ENCODE measurements around the gene DNMT3L.

DNMT3L gene

GRCh38 chr21:44261675-44262295 is at the start of gene DNMT3L:
TSS of gene DNMT3L (minus strand) at chr21:44261897. CDS start at chr21:44261259, 638 bp downstream.
- DNase-seq (ENCODE audit: low read depth): no peak
- H3K4me3 ChIP-seq (ENCODE audit: control insufficient read depth, low read depth, low read length): no peak within 1 kb of the TSS
- TF ChIP-seq, protein P1, sequence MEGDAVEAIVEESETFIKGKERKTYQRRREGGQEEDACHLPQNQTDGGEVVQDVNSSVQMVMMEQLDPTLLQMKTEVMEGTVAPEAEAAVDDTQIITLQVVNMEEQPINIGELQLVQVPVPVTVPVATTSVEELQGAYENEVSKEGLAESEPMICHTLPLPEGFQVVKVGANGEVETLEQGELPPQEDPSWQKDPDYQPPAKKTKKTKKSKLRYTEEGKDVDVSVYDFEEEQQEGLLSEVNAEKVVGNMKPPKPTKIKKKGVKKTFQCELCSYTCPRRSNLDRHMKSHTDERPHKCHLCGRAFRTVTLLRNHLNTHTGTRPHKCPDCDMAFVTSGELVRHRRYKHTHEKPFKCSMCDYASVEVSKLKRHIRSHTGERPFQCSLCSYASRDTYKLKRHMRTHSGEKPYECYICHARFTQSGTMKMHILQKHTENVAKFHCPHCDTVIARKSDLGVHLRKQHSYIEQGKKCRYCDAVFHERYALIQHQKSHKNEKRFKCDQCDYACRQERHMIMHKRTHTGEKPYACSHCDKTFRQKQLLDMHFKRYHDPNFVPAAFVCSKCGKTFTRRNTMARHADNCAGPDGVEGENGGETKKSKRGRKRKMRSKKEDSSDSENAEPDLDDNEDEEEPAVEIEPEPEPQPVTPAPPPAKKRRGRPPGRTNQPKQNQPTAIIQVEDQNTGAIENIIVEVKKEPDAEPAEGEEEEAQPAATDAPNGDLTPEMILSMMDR (IDR thresholded peaks at IDR 0.05; ENCODE audit: control insufficient read depth, insufficient read depth, low read depth, low read length, missing control alignments): no peak

GRCh38 chr21:44310628-44311507 is 49.2 kb upstream of the DNMT3L start:
- TF ChIP-seq, protein P1 (IDR thresholded peaks at IDR 0.05; ENCODE audit: control insufficient read depth, insufficient read depth, low read depth, low read length, missing control alignments): no peak
- DNase-seq (ENCODE audit: low read depth): no peak
- H3K4me3 ChIP-seq (ENCODE audit: control insufficient read depth, low read depth, low read length): no peak overlapping the region

DNA sequence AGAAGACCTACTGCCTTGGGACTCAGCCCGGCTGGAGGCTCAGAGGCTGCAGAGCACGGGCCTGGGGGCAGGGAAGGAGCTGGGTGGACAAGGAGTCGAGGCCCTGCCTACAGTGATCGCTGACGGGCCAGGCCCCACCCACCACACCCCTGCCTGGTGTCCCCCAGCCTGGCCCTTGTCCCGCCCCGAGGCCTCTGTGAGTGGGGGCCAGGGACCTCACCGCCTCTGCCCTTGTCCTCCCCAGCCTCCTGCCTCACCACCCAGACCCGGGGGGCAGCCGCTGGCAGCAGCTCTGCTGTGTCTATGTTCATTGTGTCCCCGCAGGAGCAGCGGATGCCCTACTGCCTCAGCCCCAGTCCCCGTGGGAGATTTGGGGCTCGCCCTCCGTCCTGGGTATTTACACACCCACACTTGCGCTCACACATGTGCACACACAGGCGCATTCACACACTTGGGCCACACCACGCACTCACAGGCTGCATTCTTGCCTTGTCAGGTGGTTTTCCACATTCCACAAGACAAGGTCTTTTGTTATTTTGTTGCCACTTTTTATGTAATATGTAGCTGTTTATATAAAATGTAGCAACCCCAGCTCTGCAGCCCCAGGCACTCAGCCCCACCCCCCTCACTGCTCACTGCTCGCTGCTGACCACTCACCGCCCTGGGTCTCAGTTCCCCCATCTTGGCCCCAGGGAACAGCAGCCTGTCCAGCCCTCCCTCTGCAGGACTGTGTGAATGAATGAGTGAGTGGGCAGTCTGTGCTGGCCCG is 45.4 kb upstream of the DNMT3L start:
- DNase-seq (ENCODE audit: low read depth): no peak
- TF ChIP-seq, protein P1 (IDR thresholded peaks at IDR 0.05; ENCODE audit: control insufficient read depth, insufficient read depth, low read depth, low read length, missing control alignments): no peak
- H3K4me3 ChIP-seq (ENCODE audit: control insufficient read depth, low read depth, low read length): no peak overlapping the region

GRCh38 chr21:44305691-44306090 is 44.0 kb upstream of the DNMT3L start:
- no peak overlapping the region for H3K4me3 ChIP-seq (ENCODE audit: control insufficient read depth, low read depth, low read length)
- TF ChIP-seq, protein P1 (IDR thresholded peaks at IDR 0.05; ENCODE audit: control insufficient read depth, insufficient read depth, low read depth, low read length, missing control alignments): no peak
- DNase-seq (ENCODE audit: low read depth): no peak

- no peak for DNase-seq (ENCODE audit: low read depth)
- TF ChIP-seq, protein P1 (IDR thresholded peaks at IDR 0.05; ENCODE audit: control insufficient read depth, insufficient read depth, low read depth, low read length, missing control alignments): peak; percentile 78
Observed at GRCh38 chr21:44304877-44305293, 43.2 kb upstream of the DNMT3L start.

DNA sequence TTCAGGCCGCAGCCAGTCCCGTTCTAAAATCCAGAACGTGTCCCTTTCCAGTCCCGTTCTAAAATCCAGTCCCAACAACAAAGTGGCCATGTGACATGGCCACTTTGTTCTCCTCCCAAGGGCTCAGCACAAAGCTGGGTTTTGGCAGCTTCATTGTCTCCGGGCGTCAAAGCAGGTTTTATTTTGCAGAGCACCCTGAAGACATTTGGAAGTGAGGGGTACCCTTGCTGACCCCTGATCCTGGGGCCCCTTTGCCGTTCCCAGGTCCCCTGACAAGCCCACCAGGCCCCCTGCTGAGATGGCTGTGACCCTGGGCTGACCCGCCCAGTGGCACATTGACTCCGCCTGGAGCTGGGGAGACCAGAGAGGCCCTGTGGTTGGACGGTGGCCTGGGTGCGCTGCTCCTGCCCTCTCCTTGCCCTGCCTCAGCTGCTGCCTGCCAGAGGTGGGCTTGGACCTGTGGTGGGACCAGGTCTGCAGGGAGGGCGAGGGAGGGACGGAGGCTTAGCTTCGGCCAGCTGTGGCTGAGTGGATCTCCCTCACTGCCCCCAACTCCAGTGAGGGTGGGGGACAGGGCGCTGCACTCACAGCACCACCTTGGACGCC is 42.4 kb upstream of the DNMT3L start:
- TF ChIP-seq, protein P1 (IDR thresholded peaks at IDR 0.05; ENCODE audit: control insufficient read depth, insufficient read depth, low read depth, low read length, missing control alignments): no peak
- H3K4me3 ChIP-seq (ENCODE audit: control insufficient read depth, low read depth, low read length): no peak overlapping the region
- DNase-seq (ENCODE audit: low read depth): no peak

More at GRCh38 chr21:44304877-44305293, 43.2 kb upstream of the DNMT3L start:
- no peak overlapping the region for H3K4me3 ChIP-seq (ENCODE audit: control insufficient read depth, low read depth, low read length)

Data from AG09309 (cell line).